ENCODE measurements around the gene TECPR2. TPM values are rescaled to one million over a fixed set of nuclear protein-coding genes. Genes with fewer than 3 reads are reported as not detected.
A peak's percentile ranks its signal among the peaks of the same experiment; 100 is the strongest.

TECPR2 gene
- total RNA-seq, 1 donor from 2014 or later = 19.4 TPM

GRCh38 chr14:102479107-102479506 lies 116.4 kb downstream of the TECPR2 start:
- DNase-seq (ENCODE audit: missing footprints) = no peak
- intact Hi-C loops (cut with DNase I) = no loop called here
- ATAC-seq = no peak

- ATAC-seq (no peak), DNase-seq (ENCODE audit: missing footprints) (peak; percentile 78)
- intact Hi-C loops (cut with DNase I) = no loop called here
Measured at GRCh38 chr14:102479777-102480176, 117.0 kb downstream of the TECPR2 start.

- DNase-seq (ENCODE audit: missing footprints) (no peak), ATAC-seq (no peak)
- intact Hi-C loops (cut with DNase I) = no loop called here
Measured at GRCh38 chr14:102481371-102481770, 118.6 kb downstream of the TECPR2 start.

GRCh38 chr14:102481791-102482238 lies 119.1 kb downstream of the TECPR2 start:
- ATAC-seq = no peak
- DNase-seq (ENCODE audit: missing footprints) = no peak
- intact Hi-C loops (cut with DNase I) = no loop called here

GRCh38 chr14:102484316-102484715 lies 121.6 kb downstream of the TECPR2 start:
- ATAC-seq = no peak
- intact Hi-C loops (cut with DNase I) = no loop called here
- no peak for DNase-seq (ENCODE audit: missing footprints)

- intact Hi-C loops (cut with DNase I) = no loop called here
- ATAC-seq = no peak
- no peak for DNase-seq (ENCODE audit: missing footprints)
Measured at GRCh38 chr14:102485693-102486512, 123.2 kb downstream of the TECPR2 start.

GRCh38 chr14:102486513-102487203 lies 123.9 kb downstream of the TECPR2 start:
- no peak for DNase-seq (ENCODE audit: missing footprints)
- peak; percentile 36 for ATAC-seq
- intact Hi-C loops (cut with DNase I) = no loop called here

- ATAC-seq (peak; percentile 51), DNase-seq (ENCODE audit: missing footprints) (no peak)
- intact Hi-C loops (cut with DNase I) = no loop called here
Measured at GRCh38 chr14:102487204-102487577, 124.5 kb downstream of the TECPR2 start.

GRCh38 chr14:102490456-102490855 lies 127.7 kb downstream of the TECPR2 start:
- intact Hi-C loops (cut with DNase I) = no loop called here
- ATAC-seq (no peak), DNase-seq (ENCODE audit: missing footprints) (no peak)

GRCh38 chr14:102491366-102491765 lies 128.6 kb downstream of the TECPR2 start:
- intact Hi-C loops (cut with DNase I) = no loop called here
- ATAC-seq = no peak
- no peak for DNase-seq (ENCODE audit: missing footprints)

GRCh38 chr14:102491786-102492530 lies 129.2 kb downstream of the TECPR2 start:
- ATAC-seq (no peak), DNase-seq (ENCODE audit: missing footprints) (no peak)
- intact Hi-C loops (cut with DNase I) = no loop called here

- intact Hi-C loops (cut with DNase I) = no loop called here
- ATAC-seq (no peak), DNase-seq (ENCODE audit: missing footprints) (no peak)
Measured at GRCh38 chr14:102492531-102492910, 129.8 kb downstream of the TECPR2 start.

GRCh38 chr14:102493096-102493495 lies 130.4 kb downstream of the TECPR2 start:
- intact Hi-C loops (cut with DNase I) = no loop called here
- DNase-seq (ENCODE audit: missing footprints) = no peak

GRCh38 chr14:102493585-102493984 lies 130.8 kb downstream of the TECPR2 start:
- DNase-seq (ENCODE audit: missing footprints) (no peak), ATAC-seq (no peak)
- intact Hi-C loops (cut with DNase I) = no loop called here

More at GRCh38 chr14:102493096-102493495, 130.4 kb downstream of the TECPR2 start:
- ATAC-seq = no peak

GRCh38 chr14:102495491-102496330 lies 133.0 kb downstream of the TECPR2 start:
- no peak for DNase-seq (ENCODE audit: missing footprints)

GRCh38 chr14:102496331-102496691 lies 133.6 kb downstream of the TECPR2 start:
- intact Hi-C loops (cut with DNase I) = no loop called here
- ATAC-seq (no peak), DNase-seq (ENCODE audit: missing footprints) (no peak)

More at GRCh38 chr14:102495491-102496330, 133.0 kb downstream of the TECPR2 start:
- no peak for ATAC-seq
- intact Hi-C loops (cut with DNase I) = no loop called here

GRCh38 chr14:102496958-102497744 lies 134.4 kb downstream of the TECPR2 start:
- DNase-seq (ENCODE audit: missing footprints) (no peak), ATAC-seq (no peak)
- intact Hi-C loops (cut with DNase I) = no loop called here

Measured in Right ventricle myocardium inferior (tissue), 1 donor.